Activated B cell treated with CpG ODN at 0.5 μM for 24 hours (primary cell): ENCODE data around the gene GBX2. TPM values are rescaled to one million over a fixed set of nuclear protein-coding genes. Genes with fewer than 3 reads are reported as not detected.

Source experiments
- ATAC-seq: fragments of 200-7000 bp; cut with Tn5 transposase; one replicate; pipeline ENCODE4 v1.10.0; 2021; ENCODE audit warnings: low read depth, mild to moderate bottlenecking, moderate library complexity
- CTCF ChIA-PET: fragments of 350-600 bp; sonication (Branson Sonifier 250); formaldehyde crosslinking; loops from one replicate; lab custom pipeline; 2021; ENCODE audit warnings: antibody characterized with exemption; lab: Charles Lee
- POLR2A ChIA-PET: fragments of 350-600 bp; sonication (Branson Sonifier 250); formaldehyde crosslinking; loops from one replicate; lab custom pipeline; 2021; ENCODE audit warnings: antibody characterized with exemption; lab: Charles Lee
- DNase-seq: peaks from one replicate; pipeline ENCODE4 v3.0.0; 2022
- H3K27ac Mint-ChIP-seq: one replicate; pipeline ENCODE4 v1.8.0; 2020; ENCODE audit warnings: mixed read lengths
- H3K27me3 Mint-ChIP-seq: one replicate; pipeline ENCODE4 v1.8.0; 2021; ENCODE audit warnings: mixed read lengths
- H3K36me3 Mint-ChIP-seq: one replicate; pipeline ENCODE4 v1.8.0; 2021; ENCODE audit warnings: low read depth, mixed read lengths
- H3K4me1 Mint-ChIP-seq: one replicate; pipeline ENCODE4 v1.8.0; 2021; ENCODE audit warnings: mixed read lengths
- H3K4me3 Mint-ChIP-seq: one replicate; pipeline ENCODE4 v1.8.0; 2020; ENCODE audit warnings: mild to moderate bottlenecking, mixed read lengths
- H3K9me3 Mint-ChIP-seq: one replicate; pipeline ENCODE4 v1.8.0; 2020; ENCODE audit warnings: mixed read lengths
- intact Hi-C: fragments of 100-400 bp; cut with micrococcal nuclease; formaldehyde crosslinking; loops from one replicate; pipeline ENCODE4 v1.15.1; 2024
- total RNA-seq: library from RNA; stranded (reverse); gene quantifications from 2 replicates; pipeline ENCODE4 v1.2.3, GENCODE V29; 2022
- TF ChIP-seq, protein P1 (sequence below): fragments of 200-600 bp; IDR thresholded peaks from one replicate; pipeline ENCODE4 v1.8.0; 2022; ENCODE audit warnings: antibody characterized with exemption, mild to moderate bottlenecking

Gene GBX2
- total RNA-seq, 1 donor from 2014 or later, result not detected

DNA sequence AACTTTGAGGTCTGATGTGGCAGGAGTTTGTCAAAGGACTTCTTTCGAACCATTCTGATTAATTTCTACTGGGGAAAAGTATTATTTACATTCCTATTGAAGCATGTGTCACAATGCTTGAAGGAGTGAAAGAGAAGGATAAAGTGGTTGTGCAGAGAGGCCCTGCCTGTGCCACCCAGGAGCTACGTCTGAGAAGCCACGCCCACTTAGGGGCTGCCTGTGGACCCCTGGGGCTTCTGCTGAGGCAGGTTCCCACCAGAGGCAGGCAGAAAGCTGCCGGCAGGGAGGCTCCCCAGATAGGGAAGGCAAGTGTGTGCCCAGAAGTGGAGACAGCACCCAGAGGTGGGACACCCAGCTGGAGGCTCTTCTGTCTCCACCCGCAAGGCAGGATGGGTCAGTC lies 47.4 kb downstream of the GBX2 start:
- ATAC-seq, result no peak
- Mint-ChIP-seq H3K9me3 (no peaks in the 10 kb centered on the region), H3K27ac (no peak overlapping the region), H3K4me3 (no peak overlapping the region), H3K4me1 (no peaks in the 10 kb centered on the region), H3K36me3 (no peaks in the 10 kb centered on the region), H3K27me3 (no peaks in the 10 kb centered on the region)
- POLR2A ChIA-PET, result no interaction called here
- TF ChIP-seq, protein P1, sequence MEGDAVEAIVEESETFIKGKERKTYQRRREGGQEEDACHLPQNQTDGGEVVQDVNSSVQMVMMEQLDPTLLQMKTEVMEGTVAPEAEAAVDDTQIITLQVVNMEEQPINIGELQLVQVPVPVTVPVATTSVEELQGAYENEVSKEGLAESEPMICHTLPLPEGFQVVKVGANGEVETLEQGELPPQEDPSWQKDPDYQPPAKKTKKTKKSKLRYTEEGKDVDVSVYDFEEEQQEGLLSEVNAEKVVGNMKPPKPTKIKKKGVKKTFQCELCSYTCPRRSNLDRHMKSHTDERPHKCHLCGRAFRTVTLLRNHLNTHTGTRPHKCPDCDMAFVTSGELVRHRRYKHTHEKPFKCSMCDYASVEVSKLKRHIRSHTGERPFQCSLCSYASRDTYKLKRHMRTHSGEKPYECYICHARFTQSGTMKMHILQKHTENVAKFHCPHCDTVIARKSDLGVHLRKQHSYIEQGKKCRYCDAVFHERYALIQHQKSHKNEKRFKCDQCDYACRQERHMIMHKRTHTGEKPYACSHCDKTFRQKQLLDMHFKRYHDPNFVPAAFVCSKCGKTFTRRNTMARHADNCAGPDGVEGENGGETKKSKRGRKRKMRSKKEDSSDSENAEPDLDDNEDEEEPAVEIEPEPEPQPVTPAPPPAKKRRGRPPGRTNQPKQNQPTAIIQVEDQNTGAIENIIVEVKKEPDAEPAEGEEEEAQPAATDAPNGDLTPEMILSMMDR, result no peak
- CTCF ChIA-PET, result no interaction called here
- intact Hi-C loops, result no loop called here
- DNase-seq, result no peak

DNA sequence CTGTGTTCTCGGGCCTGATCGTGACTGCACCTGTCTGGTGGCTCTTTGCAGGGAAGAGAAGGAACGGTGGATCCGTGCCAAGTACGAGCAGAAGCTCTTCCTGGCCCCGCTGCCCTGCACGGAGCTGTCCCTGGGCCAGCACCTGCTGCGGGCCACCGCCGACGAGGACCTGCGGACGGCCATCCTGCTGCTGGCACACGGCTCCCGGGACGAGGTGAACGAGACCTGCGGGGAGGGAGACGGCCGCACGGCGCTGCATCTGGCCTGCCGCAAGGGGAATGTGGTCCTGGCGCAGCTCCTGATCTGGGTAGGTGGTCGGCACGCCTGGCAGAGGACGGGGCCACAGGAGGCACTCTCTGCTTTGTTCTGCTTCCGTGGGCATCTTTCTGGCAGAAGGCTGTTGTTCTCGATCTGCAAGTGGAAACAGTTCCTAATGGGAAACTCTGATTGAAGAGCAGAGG lies 48.0 kb downstream of the GBX2 start:
- H3K4me3 Mint-ChIP-seq, result no peak overlapping the region
- CTCF ChIA-PET, result no interaction called here
- DNase-seq (no peak), ATAC-seq (no peak)
- no peaks in the 10 kb centered on the region for H3K9me3 Mint-ChIP-seq
- TF ChIP-seq, protein P1, result no peak
- H3K27me3 Mint-ChIP-seq, result no peaks in the 10 kb centered on the region
- H3K36me3 Mint-ChIP-seq, result no peaks in the 10 kb centered on the region
- POLR2A ChIA-PET, result no interaction called here
- no peaks in the 10 kb centered on the region for H3K4me1 Mint-ChIP-seq
- intact Hi-C loops, result no loop called here
- H3K27ac Mint-ChIP-seq, result no peak overlapping the region

DNA sequence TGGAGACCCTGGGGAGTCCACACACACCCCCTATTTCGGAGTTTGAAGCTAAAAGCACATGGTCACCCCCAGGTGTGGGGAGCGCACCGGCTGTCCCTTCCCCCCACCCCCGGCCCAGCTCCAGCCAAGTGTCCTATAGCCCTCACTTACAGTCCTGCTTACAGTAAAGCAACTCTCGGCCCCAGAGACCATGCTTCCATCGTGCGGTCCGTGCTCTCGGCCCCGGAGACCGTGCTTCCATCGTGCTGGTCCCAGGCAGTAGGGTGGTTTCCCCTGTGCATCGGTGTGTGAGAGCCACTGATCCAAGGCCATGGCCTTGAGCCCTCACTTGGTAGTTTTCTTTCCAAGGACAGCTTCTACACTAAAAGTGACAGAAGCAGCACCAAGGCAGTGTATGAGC lies 48.7 kb downstream of the GBX2 start:
- no peak for ATAC-seq
- TF ChIP-seq, protein P1, result no peak
- intact Hi-C loops, result no loop called here
- Mint-ChIP-seq H3K36me3 (no peaks in the 10 kb centered on the region), H3K4me1 (no peaks in the 10 kb centered on the region), H3K4me3 (no peak overlapping the region), H3K27me3 (no peaks in the 10 kb centered on the region), H3K27ac (no peak overlapping the region), H3K9me3 (no peaks in the 10 kb centered on the region)
- DNase-seq, result no peak
- POLR2A ChIA-PET, result no interaction called here
- CTCF ChIA-PET, result no interaction called here

DNA sequence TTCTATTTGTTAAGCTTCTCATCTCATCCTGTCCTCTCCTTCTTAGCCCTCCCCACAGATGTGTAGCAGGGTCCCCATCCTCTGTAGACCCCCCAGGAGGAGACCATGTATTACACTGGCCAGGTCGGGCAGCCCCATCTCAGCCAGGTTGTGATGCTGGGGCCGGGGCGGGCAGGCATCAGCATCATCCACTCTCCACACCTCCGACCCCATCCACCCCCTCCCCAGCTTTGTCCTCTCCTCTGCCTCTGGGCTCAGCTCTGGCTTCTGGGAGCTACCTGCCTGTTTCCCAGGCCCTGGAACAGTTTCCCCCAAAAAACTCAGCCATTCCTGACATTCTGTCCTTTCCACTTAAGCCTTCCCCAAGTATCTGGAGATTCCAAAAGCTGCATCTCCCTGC lies 49.2 kb downstream of the GBX2 start:
- H3K27ac Mint-ChIP-seq, result no peak overlapping the region
- H3K27me3 Mint-ChIP-seq, result no peaks in the 10 kb centered on the region
- intact Hi-C loops, result no loop called here

DNA sequence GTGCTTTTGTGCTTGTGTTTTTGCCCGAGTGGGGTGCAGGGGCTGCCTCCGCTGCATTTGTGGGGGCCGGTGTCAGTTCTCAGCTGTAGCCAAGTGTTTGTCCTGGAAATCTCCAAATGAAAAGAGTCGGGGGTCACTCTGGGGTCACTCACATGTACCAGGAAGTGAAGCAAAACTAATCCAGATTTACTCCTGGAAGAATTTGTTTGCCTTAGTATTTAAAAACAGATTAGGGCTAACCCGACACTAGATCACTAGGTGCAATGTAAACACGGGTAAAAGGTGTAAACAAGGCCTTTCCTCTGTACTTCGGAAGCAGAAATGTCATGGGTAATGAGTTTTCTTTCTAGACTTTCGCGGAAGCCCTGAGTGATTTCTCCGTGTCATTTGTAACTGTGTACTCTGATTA lies 50.3 kb downstream of the GBX2 start:
- H3K9me3 Mint-ChIP-seq, result no peaks in the 10 kb centered on the region
- DNase-seq (no peak), ATAC-seq (no peak)
- H3K4me3 Mint-ChIP-seq, result no peak overlapping the region
- H3K27me3 Mint-ChIP-seq, result no peaks in the 10 kb centered on the region
- POLR2A ChIA-PET, result no interaction called here
- CTCF ChIA-PET, result no interaction called here
- intact Hi-C loops, result no loop called here
- no peak overlapping the region for H3K27ac Mint-ChIP-seq
- H3K36me3 Mint-ChIP-seq, result no peaks in the 10 kb centered on the region
- TF ChIP-seq, protein P1, result no peak
- no peaks in the 10 kb centered on the region for H3K4me1 Mint-ChIP-seq

More for the DNA sequence above, 49.2 kb downstream of the GBX2 start:
- ChIA-PET CTCF (no interaction called here), POLR2A (no interaction called here)
- TF ChIP-seq, protein P1, result no peak
- DNase-seq (no peak), ATAC-seq (no peak)
- Mint-ChIP-seq H3K9me3 (no peaks in the 10 kb centered on the region), H3K4me1 (no peaks in the 10 kb centered on the region), H3K4me3 (no peak overlapping the region), H3K36me3 (no peaks in the 10 kb centered on the region)
